ENCODE results near the gene SEMA5A.

DNA sequence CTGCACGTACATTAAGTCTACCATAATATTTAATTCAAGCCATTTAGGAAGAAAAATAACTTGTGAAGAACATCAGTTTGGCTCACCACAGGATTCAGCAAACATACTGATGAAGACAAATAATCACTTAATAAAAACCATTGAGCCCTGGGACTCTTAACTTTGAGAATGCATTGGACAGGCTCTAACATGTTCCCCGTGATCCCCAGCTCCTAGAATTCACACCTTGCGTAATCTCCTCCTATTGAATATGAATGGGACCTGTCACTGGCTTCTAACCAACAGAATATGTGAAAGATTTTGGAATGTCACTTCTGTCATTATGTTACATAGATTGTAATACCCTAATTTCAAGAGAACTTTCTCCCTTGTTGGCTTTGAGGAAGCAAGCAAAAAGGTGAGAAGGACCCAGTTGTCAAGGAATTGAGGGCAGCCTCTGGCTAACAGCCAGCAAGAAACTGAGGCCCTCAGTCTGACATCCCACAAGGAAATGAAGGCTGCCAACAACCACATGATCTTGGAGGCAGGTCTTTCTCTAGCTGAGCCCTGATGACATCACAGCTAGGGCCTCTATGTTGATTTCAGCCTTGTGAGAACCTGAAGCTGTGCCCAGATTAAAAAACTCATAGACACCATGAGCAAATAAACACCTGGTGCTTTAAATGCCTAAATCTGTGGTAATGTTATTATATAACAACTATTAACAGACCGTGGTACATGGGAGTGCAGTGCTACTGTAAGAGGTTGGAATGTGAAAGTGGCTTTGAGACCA lies 433.2 kb downstream of the SEMA5A start:
- TF ChIP-seq, protein P1, sequence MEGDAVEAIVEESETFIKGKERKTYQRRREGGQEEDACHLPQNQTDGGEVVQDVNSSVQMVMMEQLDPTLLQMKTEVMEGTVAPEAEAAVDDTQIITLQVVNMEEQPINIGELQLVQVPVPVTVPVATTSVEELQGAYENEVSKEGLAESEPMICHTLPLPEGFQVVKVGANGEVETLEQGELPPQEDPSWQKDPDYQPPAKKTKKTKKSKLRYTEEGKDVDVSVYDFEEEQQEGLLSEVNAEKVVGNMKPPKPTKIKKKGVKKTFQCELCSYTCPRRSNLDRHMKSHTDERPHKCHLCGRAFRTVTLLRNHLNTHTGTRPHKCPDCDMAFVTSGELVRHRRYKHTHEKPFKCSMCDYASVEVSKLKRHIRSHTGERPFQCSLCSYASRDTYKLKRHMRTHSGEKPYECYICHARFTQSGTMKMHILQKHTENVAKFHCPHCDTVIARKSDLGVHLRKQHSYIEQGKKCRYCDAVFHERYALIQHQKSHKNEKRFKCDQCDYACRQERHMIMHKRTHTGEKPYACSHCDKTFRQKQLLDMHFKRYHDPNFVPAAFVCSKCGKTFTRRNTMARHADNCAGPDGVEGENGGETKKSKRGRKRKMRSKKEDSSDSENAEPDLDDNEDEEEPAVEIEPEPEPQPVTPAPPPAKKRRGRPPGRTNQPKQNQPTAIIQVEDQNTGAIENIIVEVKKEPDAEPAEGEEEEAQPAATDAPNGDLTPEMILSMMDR (optimal IDR thresholded peaks at IDR 0.05 in 1 of 3, IDR thresholded peaks at IDR 0.05 in 1 of 3, conservative IDR thresholded peaks at IDR 0.05 in 1 of 3; ENCODE audit: extremely low read depth in 1 of 3, insufficient read depth in 2 of 3, low read length in 3 of 3), result no peak
- no peak for TF ChIP-seq EZH2 (IDR thresholded peaks at IDR 0.05; ENCODE audit: low read length)

All from keratinocyte (primary cell).